ENCODE measurements around the gene PPP1R9B. TPM values are rescaled to one million over a fixed set of nuclear protein-coding genes. Genes with fewer than 3 reads are reported as not detected.

The PPP1R9B gene
- total RNA-seq = 45.6 and 59.4 TPM in 2 replicates
- polyA plus RNA-seq = 6.0 and 6.2 TPM in 2 replicates

- TF ChIP-seq CTCF (IDR thresholded peaks at IDR 0.05; ENCODE audit: low read depth, low read length) = no peak
- Histone ChIP-seq H3K27me3 (no peaks in the 10 kb centered on the region), H3K27ac (peak within 1 kb of the TSS; percentile 48), H3K4me3 (peak within 1 kb of the TSS; percentile 88), H3K9me3 (ENCODE audit: low read depth) (no peaks in the 10 kb centered on the region), H3K36me3 (no peaks in the 10 kb centered on the region), H3K4me1 (ENCODE audit: low read depth) (peaks cover 29% of the 10 kb centered on the region)
- no peak for DNase-seq (ENCODE audit: low read depth in 1 of 2, low spot score in 1 of 2)
Measured at GRCh38 chr17:50150354-50151040, at the start of gene PPP1R9B. PPP1R9B (minus strand) TSS chr17:50150677; CDS start chr17:50150513, 164 bp downstream.

- Histone ChIP-seq H3K36me3 (peaks cover 21% of the 10 kb centered on the region), H3K27me3 (peaks cover 11% of the 10 kb centered on the region), H3K27ac (peak overlapping the region; percentile 93), H3K9me3 (ENCODE audit: low read depth) (no peaks in the 10 kb centered on the region), H3K4me1 (ENCODE audit: low read depth) (peaks cover 9% of the 10 kb centered on the region), H3K4me3 (peak overlapping the region; percentile 33)
- no peak for TF ChIP-seq CTCF (IDR thresholded peaks at IDR 0.05; ENCODE audit: low read depth, low read length)
- peak; percentile 93 to 99 for DNase-seq (ENCODE audit: low read depth in 1 of 2, low spot score in 1 of 2)
Measured at GRCh38 chr17:50199803-50200456, 49.5 kb upstream of the PPP1R9B start.

GRCh38 chr17:50199211-50199802, 48.8 kb upstream of the PPP1R9B start:
- Histone ChIP-seq H3K4me3 (peak overlapping the region; percentile 33), H3K4me1 (ENCODE audit: low read depth) (peaks cover 9% of the 10 kb centered on the region), H3K36me3 (peaks cover 25% of the 10 kb centered on the region), H3K9me3 (ENCODE audit: low read depth) (no peaks in the 10 kb centered on the region), H3K27ac (peak overlapping the region; percentile 93), H3K27me3 (peaks cover 11% of the 10 kb centered on the region)
- peak in 1 of 2 donors; percentile 36 for DNase-seq (ENCODE audit: low read depth in 1 of 2, low spot score in 1 of 2)
- no peak for TF ChIP-seq CTCF (IDR thresholded peaks at IDR 0.05; ENCODE audit: low read depth, low read length)

GRCh38 chr17:50198026-50198669, 47.7 kb upstream of the PPP1R9B start:
- H3K27me3 ChIP-seq = peaks cover 11% of the 10 kb centered on the region
- H3K4me3 ChIP-seq = no peak overlapping the region
- no peaks in the 10 kb centered on the region for H3K9me3 ChIP-seq (ENCODE audit: low read depth)
- peaks cover 9% of the 10 kb centered on the region for H3K4me1 ChIP-seq (ENCODE audit: low read depth)
- peak; percentile 80 for TF ChIP-seq CTCF (IDR thresholded peaks at IDR 0.05; ENCODE audit: low read depth, low read length)
- peak; percentile 68 to 79 for DNase-seq (ENCODE audit: low read depth in 1 of 2, low spot score in 1 of 2)
- peaks cover 30% of the 10 kb centered on the region for H3K36me3 ChIP-seq
- H3K27ac ChIP-seq = no peak overlapping the region

- Histone ChIP-seq H3K9me3 (ENCODE audit: low read depth) (no peaks in the 10 kb centered on the region), H3K36me3 (peaks cover 39% of the 10 kb centered on the region), H3K27me3 (peaks cover 7% of the 10 kb centered on the region), H3K27ac (no peak overlapping the region), H3K4me3 (no peak overlapping the region), H3K4me1 (ENCODE audit: low read depth) (peaks cover 9% of the 10 kb centered on the region)
- TF ChIP-seq CTCF (IDR thresholded peaks at IDR 0.05; ENCODE audit: low read depth, low read length) = no peak
- DNase-seq (ENCODE audit: low read depth in 1 of 2, low spot score in 1 of 2) = peak in 1 of 2 donors; percentile 62
Measured at GRCh38 chr17:50196826-50197225, 46.3 kb upstream of the PPP1R9B start.
